ENCODE data around the gene C10orf120. TPM values are rescaled to one million over a fixed set of nuclear protein-coding genes. Genes with fewer than 3 reads are reported as not detected.

C10orf120 gene
- total RNA-seq, 8 experiments from 2014 or later, result 0.33 to 0.38 TPM; not detected in 6

DNA sequence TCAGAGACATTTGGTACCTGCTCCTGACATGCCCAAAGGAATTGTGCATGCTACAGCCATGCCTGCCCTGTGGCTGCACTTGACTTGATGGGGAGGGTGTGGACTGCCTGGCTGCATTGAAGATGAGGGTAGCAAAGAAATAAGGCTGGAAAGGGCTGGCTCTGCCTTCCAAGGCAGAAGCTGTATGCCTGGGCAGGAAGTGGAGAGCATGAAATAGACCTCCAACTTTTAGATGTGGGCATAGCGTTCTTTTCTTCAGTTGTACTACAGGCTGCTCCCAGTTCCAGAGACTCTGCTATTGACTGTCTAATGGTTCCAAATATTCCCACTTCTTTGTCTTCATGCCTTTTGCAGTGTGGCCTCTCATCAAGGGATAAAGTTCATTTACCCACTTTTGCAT is 3.0 kb downstream of the C10orf120 start:
- in situ Hi-C loops (cut with MboI; ENCODE audit: low pct_unique_long_range_greater_than_20kb in 2 of 9, low sequenced_read_pairs in 9 of 9, unreplicated experiment in 9 of 9), result no loop called here

DNA sequence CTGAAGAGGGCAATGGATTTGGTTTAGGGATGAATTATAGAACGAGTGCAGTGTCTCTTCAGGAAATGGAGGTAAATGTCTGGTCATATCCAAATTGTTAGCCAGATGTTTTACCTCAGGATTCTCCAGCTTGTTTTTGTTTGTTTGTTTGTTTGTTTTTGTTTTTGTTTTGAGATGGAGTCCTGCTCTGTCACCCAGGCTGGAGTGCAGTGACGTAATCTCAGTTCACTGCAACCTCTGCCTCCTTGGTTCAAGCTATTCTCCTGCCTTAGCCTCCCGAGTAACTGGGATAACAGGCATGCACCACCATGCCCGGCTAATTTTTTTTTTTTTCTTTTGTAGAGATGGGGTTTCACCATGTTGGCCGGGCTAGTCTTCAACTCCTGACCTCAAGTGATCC is 6.9 kb downstream of the C10orf120 start:
- Histone ChIP-seq H3K4me3 (no peak overlapping the region), H3K27ac (no peak overlapping the region), H3K4me1 (replicated peaks in 1 of 2) (peaks cover 0 to 5% of the 10 kb centered on the region in 2 donors)
- 8 to 80% (median 51%) methylated on average over 1 to 5 of the region's 5 CpGs; no CpG with 5 or more reads in 2 of the 10 experiments for WGBS, 10 experiments
- no peak for ATAC-seq (replicated peaks in 6 of 8)
- in situ Hi-C loops (cut with MboI; ENCODE audit: low pct_unique_long_range_greater_than_20kb in 2 of 9, low sequenced_read_pairs in 9 of 9, unreplicated experiment in 9 of 9), result no loop called here

More for the DNA sequence above, 3.0 kb downstream of the C10orf120 start:
- H3K4me3 ChIP-seq, result no peak overlapping the region
- 86 to 100% (median 95%) methylated on average over 1 of the region's 1 CpG; no CpG with 5 or more reads in 6 of the 10 experiments for WGBS, 10 experiments
- peaks cover 10 to 26% of the 10 kb centered on the region in 2 donors for H3K4me1 ChIP-seq (replicated peaks in 1 of 2)
- H3K27ac ChIP-seq, result no peak overlapping the region
- ATAC-seq (replicated peaks in 6 of 8), result no peak

DNA sequence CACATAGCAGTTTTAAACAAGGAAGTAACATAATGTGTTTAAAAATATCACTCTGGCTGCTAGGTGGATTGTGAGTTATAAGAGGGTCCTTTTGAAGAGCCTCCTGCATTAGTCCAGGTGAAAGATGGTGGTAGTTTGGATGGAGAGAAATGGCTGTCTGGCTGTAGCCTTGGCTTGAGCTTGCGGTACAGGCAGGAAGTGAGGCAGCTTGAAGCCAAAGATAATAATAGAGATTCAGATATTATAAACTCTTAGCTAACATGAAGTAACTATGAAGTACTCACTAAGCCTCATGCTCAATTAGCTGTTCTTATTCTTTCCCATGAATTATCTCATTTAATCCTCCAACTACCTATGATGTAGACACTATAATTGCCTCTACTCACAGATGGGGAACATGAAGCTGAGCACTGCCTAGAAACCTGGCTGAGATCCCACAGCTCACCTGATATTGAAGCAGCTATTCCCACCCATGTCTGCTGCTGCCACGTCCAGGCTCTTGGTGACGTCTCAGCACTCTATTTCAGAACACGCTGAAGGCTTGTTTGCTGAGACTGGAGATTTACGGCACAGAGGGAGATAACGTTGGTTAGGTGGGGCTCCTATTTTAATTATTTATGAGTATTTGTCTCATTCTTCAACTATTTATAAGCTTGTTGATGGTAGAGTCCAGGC is 10.4 kb downstream of the C10orf120 start:
- Histone ChIP-seq H3K4me3 (no peak overlapping the region), H3K27ac (no peak overlapping the region), H3K4me1 (replicated peaks in 1 of 2) (no peaks in the 10 kb centered on the region)
- WGBS, 10 experiments, result 59 to 100% (median 68%) methylated on average over 1 to 5 of the region's 6 CpGs; no CpG with 5 or more reads in 2 of the 10 experiments
- in situ Hi-C loops (cut with MboI; ENCODE audit: low pct_unique_long_range_greater_than_20kb in 2 of 9, low sequenced_read_pairs in 9 of 9, unreplicated experiment in 9 of 9), result no loop called here
- no peak for ATAC-seq (replicated peaks in 6 of 8)

DNA sequence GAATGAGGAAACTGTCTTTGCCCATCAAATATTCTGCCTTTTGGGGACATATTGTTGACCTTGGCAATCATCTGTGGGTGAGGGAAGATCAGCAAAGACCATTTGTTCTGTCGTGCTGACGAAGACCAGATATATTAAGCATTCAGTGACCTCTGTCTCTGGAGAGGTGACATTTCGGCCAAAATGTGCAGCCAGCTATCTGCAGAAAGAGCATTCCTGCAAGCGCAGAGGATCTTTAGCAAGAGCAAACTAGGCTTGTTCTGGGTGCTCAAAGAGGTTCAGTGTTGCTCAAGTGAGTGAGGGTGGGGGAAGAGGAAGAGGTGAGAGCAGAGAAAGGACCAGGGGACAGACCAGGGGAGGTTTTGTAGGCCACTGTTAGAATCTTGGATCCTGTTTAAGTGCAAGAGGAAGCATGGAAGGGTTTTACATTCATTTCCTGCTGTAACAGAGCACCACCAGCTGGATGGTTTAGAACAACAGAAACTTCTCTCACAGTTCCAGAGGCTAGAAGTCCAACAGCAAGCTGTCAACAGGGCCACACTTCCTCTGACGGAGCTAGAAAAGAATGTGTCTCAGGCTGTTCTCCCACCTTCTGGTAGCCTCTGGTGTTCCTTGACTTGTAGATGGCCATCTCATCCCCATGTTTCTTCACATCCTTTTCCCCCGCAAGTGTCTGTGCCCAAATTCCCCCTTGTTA is 11.2 kb downstream of the C10orf120 start:
- Histone ChIP-seq H3K4me3 (no peak overlapping the region), H3K27ac (no peak overlapping the region), H3K4me1 (replicated peaks in 1 of 2) (no peaks in the 10 kb centered on the region)
- WGBS, 10 experiments, result 35 to 95% (median 73%) methylated on average over 2 to 6 of the region's 6 CpGs; no CpG with 5 or more reads in 1 of the 10 experiments
- ATAC-seq (replicated peaks in 6 of 8), result peak in 2 of 8 experiments; percentile 32 to 40
- in situ Hi-C loops (cut with MboI; ENCODE audit: low pct_unique_long_range_greater_than_20kb in 2 of 9, low sequenced_read_pairs in 9 of 9, unreplicated experiment in 9 of 9), result no loop called here

DNA sequence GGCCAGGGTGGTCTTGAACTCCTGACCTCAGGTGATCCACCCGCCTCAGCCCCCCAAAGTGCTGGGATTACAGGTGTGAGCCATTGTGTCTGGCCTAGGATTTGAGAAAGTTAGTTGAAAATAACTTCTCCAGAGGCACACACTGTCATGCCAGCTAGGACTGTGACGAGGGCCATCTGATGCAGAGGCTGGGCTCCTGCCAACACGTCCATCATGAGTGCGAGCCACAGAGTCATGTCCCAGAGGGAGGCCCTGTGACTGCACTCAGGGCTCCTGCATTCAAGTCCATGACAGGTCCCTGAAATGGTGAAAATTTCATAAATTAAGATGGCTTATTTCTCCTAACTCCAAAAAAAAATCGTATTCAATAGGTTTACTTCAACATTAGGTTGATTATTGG is 17.1 kb downstream of the C10orf120 start:
- in situ Hi-C loops (cut with MboI; ENCODE audit: low pct_unique_long_range_greater_than_20kb in 2 of 9, low sequenced_read_pairs in 9 of 9, unreplicated experiment in 9 of 9), result no loop called here
- ATAC-seq (replicated peaks in 6 of 8), result no peak
- Histone ChIP-seq H3K27ac (no peak overlapping the region), H3K4me3 (no peak overlapping the region), H3K4me1 (replicated peaks in 1 of 2) (no peaks in the 10 kb centered on the region)
- 0 to 63% (median 20%) methylated on average over 1 to 5 of the region's 5 CpGs for WGBS, 10 experiments

DNA sequence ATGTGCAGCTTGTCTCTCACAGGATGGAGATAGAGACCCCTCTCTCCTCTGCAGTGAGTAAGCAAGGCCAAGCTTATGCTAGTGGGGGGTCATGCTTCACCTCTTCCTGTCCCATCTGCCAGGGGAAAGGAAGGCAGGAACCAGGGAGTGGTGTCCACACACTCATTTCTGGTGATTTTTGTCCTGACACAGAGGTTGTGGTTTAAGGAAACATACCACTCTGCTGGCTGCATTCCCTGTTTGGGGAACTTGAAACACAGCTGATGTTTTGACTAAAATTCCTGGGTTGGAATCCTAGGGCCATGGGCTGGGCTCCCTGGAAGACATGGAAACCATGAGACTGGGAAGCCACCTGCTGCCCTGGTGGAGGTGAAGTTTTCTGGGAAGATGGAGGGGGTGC is 21.4 kb downstream of the C10orf120 start:
- Histone ChIP-seq H3K27ac (no peak overlapping the region), H3K4me3 (no peak overlapping the region), H3K4me1 (replicated peaks in 1 of 2) (no peaks in the 10 kb centered on the region)
- in situ Hi-C loops (cut with MboI; ENCODE audit: low pct_unique_long_range_greater_than_20kb in 2 of 9, low sequenced_read_pairs in 9 of 9, unreplicated experiment in 9 of 9), result no loop called here
- no peak for ATAC-seq (replicated peaks in 6 of 8)

DNA sequence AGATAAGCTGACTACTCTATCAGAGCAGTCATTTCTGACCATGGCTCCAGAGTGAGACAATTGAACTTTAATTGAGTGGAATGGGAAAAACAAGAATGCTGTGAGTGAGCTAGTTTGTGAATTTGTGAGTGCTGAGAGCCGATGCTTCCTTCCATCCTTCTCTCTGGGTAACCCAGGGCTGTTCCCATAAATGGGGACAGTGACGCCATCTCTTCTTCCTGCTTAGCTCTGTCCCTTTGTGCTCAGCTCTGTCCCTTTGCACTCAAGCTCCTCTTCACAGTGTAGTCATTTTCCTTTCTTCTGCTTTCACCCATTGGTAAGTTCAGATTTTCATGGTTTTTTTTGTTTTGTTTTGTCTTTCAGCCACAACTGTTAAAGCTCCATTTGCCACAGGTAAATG is 24.4 kb downstream of the C10orf120 start:
- WGBS, 10 experiments, result 0 to 100% (median 52%) methylated on average over 1 to 2 of the region's 2 CpGs; no CpG with 5 or more reads in 2 of the 10 experiments
- no peak for ATAC-seq (replicated peaks in 6 of 8)
- Histone ChIP-seq H3K4me1 (replicated peaks in 1 of 2) (no peaks in the 10 kb centered on the region), H3K27ac (no peak overlapping the region), H3K4me3 (no peak overlapping the region)
- in situ Hi-C loops (cut with MboI; ENCODE audit: low pct_unique_long_range_greater_than_20kb in 2 of 9, low sequenced_read_pairs in 9 of 9, unreplicated experiment in 9 of 9), result no loop called here

DNA sequence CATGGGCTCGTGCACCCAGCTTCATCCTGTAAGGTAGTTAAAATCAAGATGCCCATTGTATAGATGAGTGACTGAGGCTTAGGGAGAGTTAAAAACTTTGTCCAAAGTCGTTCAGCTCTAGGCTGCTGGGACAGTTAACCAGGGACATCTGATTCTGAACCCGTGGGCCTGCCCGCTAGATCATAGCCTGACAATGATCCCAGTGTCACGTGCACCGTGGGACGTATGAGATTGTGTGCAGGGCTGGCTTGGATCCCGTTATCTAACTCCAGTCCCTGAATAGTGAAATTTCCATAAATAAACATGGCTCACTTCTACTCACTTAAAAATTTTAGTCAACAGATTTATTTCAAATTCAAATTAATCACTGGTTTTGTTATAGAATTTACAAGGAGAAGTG is 24.9 kb downstream of the C10orf120 start:
- Histone ChIP-seq H3K4me1 (replicated peaks in 1 of 2) (no peaks in the 10 kb centered on the region), H3K27ac (no peak overlapping the region), H3K4me3 (no peak overlapping the region)
- ATAC-seq (replicated peaks in 6 of 8), result peak in 1 of 8 experiments; percentile 26
- in situ Hi-C loops (cut with MboI; ENCODE audit: low pct_unique_long_range_greater_than_20kb in 2 of 9, low sequenced_read_pairs in 9 of 9, unreplicated experiment in 9 of 9), result no loop called here
- 0 to 85% (median 47%) methylated on average over 1 to 8 of the region's 8 CpGs for WGBS, 10 experiments

DNA sequence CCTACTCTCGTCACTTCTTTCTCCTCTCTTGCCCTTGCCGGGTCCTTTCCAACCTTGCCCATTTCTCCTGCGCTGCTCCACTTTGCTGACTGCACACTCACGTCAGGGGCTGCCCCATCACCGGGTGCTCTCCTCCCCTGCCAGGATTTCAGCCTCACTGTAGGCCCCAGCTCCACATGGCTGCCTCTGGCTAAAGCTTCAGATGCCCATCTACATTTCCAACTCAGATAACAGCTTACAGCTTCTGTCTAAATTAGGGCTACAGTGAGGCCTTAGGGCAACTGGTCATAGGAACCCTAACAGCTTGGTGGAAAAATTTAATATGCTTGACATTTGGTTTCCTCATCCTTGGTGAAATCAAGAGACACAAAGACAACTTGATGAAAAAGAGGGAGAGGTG is 25.9 kb downstream of the C10orf120 start:
- WGBS, 10 experiments, result 21 to 94% (median 34%) methylated on average over 3 to 5 of the region's 5 CpGs; no CpG with 5 or more reads in 3 of the 10 experiments
- Histone ChIP-seq H3K4me1 (replicated peaks in 1 of 2) (no peaks in the 10 kb centered on the region), H3K27ac (no peak overlapping the region), H3K4me3 (no peak overlapping the region)
- peak in 1 of 8 experiments; percentile 11 for ATAC-seq (replicated peaks in 6 of 8)
- in situ Hi-C loops (cut with MboI; ENCODE audit: low pct_unique_long_range_greater_than_20kb in 2 of 9, low sequenced_read_pairs in 9 of 9, unreplicated experiment in 9 of 9), result no loop called here

DNA sequence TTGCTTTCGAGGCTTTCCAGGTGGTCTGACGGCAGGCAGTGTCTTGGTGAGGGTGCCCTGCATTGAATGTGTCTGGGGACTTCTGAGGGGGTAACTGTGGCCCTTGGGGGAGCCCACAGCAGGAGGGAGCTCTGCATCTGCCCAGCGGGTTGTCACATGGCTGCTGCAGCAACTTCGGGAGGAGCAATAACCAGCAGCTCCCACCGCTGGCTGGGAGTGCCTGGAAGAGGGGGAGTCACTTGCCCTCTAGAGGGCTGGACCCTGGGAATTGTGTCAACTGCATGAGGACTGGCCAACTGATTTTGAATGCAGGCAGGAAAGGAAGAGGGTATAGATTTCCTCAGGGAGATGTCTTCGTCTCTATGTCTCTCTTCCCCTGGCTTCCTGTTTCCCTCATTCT is 26.4 kb downstream of the C10orf120 start:
- peak in 1 of 8 experiments; percentile 53 for ATAC-seq (replicated peaks in 6 of 8)
- WGBS, 10 experiments, result 22 to 82% (median 72%) methylated on average over 1 to 5 of the region's 6 CpGs; no CpG with 5 or more reads in 4 of the 10 experiments
- Histone ChIP-seq H3K4me3 (no peak overlapping the region), H3K4me1 (replicated peaks in 1 of 2) (no peaks in the 10 kb centered on the region), H3K27ac (no peak overlapping the region)
- in situ Hi-C loops (cut with MboI; ENCODE audit: low pct_unique_long_range_greater_than_20kb in 2 of 9, low sequenced_read_pairs in 9 of 9, unreplicated experiment in 9 of 9), result no loop called here

DNA sequence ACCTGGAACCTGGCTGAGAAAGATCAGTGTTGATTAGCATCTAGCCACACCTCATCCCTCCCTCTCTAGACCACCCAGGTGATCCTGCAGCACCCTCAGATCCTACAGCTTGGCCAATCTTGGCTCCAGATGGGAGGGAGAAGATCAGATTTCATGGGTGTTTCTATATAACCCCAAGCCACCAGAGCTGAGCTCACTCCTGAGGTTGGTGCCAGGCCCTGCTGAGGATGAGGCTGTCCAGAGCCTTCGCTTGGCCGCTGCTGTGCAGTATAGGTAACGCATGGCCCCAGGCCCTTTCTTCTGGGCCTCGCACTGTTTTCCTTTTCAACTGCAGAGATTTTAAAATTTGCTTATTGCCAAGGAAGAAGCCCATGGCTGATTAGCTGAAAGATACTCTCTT is 27.0 kb downstream of the C10orf120 start:
- no peak overlapping the region for H3K4me3 ChIP-seq
- no peak overlapping the region for H3K27ac ChIP-seq
- in situ Hi-C loops (cut with MboI; ENCODE audit: low pct_unique_long_range_greater_than_20kb in 2 of 9, low sequenced_read_pairs in 9 of 9, unreplicated experiment in 9 of 9), result no loop called here
- ATAC-seq (replicated peaks in 6 of 8), result peak in 2 of 8 experiments; percentile 40 to 78
- no peaks in the 10 kb centered on the region for H3K4me1 ChIP-seq (replicated peaks in 1 of 2)
- WGBS, 10 experiments, result 13 to 100% (median 90%) methylated on average over 2 to 3 of the region's 4 CpGs; no CpG with 5 or more reads in 5 of the 10 experiments

DNA sequence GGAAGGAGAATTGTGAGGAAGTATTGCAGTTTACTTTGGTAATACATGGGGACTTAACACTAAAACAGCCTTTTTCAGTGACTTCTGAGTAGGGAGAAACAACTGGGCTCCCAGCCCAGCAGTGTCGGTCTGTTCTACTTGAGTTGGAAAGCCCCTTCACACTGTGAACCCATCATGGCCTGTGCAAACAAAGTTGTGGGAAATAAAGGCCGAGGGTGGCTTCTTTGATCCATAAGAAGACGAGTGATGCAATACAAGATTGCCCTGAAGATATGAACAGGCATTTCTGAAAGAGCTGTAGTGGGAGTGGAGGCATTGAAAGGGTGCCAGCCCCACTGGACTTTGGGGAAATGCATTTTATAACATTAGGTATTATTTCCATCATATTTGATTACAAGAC is 28.3 kb downstream of the C10orf120 start:
- no peak overlapping the region for H3K27ac ChIP-seq
- in situ Hi-C loops (cut with MboI; ENCODE audit: low pct_unique_long_range_greater_than_20kb in 2 of 9, low sequenced_read_pairs in 9 of 9, unreplicated experiment in 9 of 9), result no loop called here
- no peaks in the 10 kb centered on the region for H3K4me1 ChIP-seq (replicated peaks in 1 of 2)
- 0 to 90% (median 20%) methylated on average over 1 to 3 of the region's 3 CpGs; no CpG with 5 or more reads in 3 of the 10 experiments for WGBS, 10 experiments
- H3K4me3 ChIP-seq, result no peak overlapping the region
- no peak for ATAC-seq (replicated peaks in 6 of 8)

DNA sequence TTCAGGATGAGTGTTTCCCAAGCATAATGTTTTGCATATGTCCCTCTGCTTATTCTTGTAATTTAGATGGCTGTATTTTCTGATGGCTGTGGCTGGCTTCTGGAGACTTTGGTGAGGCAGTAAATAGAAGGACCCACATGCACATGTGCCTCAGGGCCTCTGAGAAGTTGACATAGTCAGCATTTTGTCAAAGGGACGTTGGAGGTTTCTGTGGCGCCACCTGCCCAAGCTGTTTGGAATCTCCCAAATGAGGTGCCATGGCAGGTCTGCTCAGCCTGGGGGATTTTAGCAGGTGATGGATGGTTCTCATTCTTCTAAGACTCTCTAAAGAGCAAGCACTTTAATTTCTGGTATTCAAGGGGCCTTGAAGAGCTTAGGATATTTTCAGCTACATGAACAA is 29.8 kb downstream of the C10orf120 start:
- no peaks in the 10 kb centered on the region for H3K4me1 ChIP-seq (replicated peaks in 1 of 2)
- in situ Hi-C loops (cut with MboI; ENCODE audit: low pct_unique_long_range_greater_than_20kb in 2 of 9, low sequenced_read_pairs in 9 of 9, unreplicated experiment in 9 of 9), result no loop called here
- peak in 1 of 8 experiments; percentile 24 for ATAC-seq (replicated peaks in 6 of 8)
- no peak overlapping the region for H3K4me3 ChIP-seq
- WGBS, 10 experiments, result 0 to 61% (median 50%) methylated on average over 1 to 2 of the region's 2 CpGs; no CpG with 5 or more reads in 7 of the 10 experiments
- H3K27ac ChIP-seq, result no peak overlapping the region

Data from motor neuron (in vitro differentiated cells).